Measurements from ENCODE around the gene C1QTNF8. TPM values are rescaled to one million over a fixed set of nuclear protein-coding genes. Genes with fewer than 3 reads are reported as not detected.

The C1QTNF8 gene
- total and polyA plus RNA-seq, 2 of the 13 experiments (the other 11 are each of a cell fraction or from before 2014, with no cell fraction given), result 0.09 TPM; not detected in 1

DNA sequence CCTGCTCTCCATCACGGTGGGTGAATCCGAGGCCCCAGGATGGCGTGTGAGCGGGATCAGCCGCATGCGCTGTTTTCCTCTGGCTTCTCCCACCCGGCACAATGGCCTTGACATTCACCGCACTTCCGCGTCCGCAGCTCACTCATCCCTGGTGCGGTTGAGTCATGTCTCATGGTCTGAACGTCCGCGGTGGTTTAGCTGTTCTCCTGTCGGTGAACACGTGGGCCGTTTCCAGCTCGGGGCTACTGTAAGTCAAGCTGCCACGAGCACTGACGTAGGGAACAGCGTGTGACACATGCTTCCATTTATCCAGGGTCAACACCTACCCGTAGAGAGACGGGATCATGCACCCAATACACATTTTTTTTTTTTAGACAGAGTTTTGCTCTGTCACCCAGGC lies 41.6 kb upstream of the C1QTNF8 start (continued):
- TF ChIP-seq, protein P1, sequence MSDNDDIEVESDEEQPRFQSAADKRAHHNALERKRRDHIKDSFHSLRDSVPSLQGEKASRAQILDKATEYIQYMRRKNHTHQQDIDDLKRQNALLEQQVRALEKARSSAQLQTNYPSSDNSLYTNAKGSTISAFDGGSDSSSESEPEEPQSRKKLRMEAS (IDR thresholded peaks at IDR 0.05), result peak; percentile 82; the same call in 1 of the 2 replicates
- TF ChIP-seq MIER3 (CRISPR knock-in tag; IDR thresholded peaks at IDR 0.05; ENCODE audit: borderline replicate concordance) (peak; percentile 55; the same call in 1 of the 2 replicates), STAT5B (CRISPR knock-in tag; IDR thresholded peaks at IDR 0.05) (no peak), ZNF329 (CRISPR knock-in tag; IDR thresholded peaks at IDR 0.05; ENCODE audit: low read depth) (no peak), ZNF713 (CRISPR knock-in tag; IDR thresholded peaks at IDR 0.05) (no peak), NR2F2 (IDR thresholded peaks at IDR 0.05; ENCODE audit: borderline replicate concordance, low read depth) (no peak), ZKSCAN5 (CRISPR knock-in tag; IDR thresholded peaks at IDR 0.05) (no peak), MYC (CRISPR knock-in tag; IDR thresholded peaks at IDR 0.05; ENCODE audit: borderline replicate concordance) (peak; percentile 62; the same call in 1 of the 2 replicates), GATAD1 (CRISPR knock-in tag; IDR thresholded peaks at IDR 0.05) (peak; percentile 50; the same call in 1 of the 2 replicates), IRX3 (CRISPR knock-in tag; IDR thresholded peaks at IDR 0.05; ENCODE audit: borderline replicate concordance, low read depth) (no peak), NFYB (CRISPR knock-in tag; IDR thresholded peaks at IDR 0.05) (no peak), RARA (CRISPR knock-in tag; IDR thresholded peaks at IDR 0.05) (peak; percentile 89), ATF1 (CRISPR knock-in tag; IDR thresholded peaks at IDR 0.05) (no peak), ARNTL (CRISPR knock-in tag; IDR thresholded peaks at IDR 0.05) (0 out of 2 replicates have a peak, but pooled peaks have one; percentile 45), NBN (conservative IDR thresholded peaks at IDR 0.05) (no peak), HMGA1 (CRISPR knock-in tag; conservative IDR thresholded peaks at IDR 0.05) (no peak)
- TF ChIP-seq, protein P2, sequence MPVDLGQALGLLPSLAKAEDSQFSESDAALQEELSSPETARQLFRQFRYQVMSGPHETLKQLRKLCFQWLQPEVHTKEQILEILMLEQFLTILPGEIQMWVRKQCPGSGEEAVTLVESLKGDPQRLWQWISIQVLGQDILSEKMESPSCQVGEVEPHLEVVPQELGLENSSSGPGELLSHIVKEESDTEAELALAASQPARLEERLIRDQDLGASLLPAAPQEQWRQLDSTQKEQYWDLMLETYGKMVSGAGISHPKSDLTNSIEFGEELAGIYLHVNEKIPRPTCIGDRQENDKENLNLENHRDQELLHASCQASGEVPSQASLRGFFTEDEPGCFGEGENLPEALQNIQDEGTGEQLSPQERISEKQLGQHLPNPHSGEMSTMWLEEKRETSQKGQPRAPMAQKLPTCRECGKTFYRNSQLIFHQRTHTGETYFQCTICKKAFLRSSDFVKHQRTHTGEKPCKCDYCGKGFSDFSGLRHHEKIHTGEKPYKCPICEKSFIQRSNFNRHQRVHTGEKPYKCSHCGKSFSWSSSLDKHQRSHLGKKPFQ (CRISPR knock-in tag; IDR thresholded peaks at IDR 0.05; ENCODE audit: insufficient replicate concordance), result peak; percentile 46
- TF ChIP-seq, protein P3, sequence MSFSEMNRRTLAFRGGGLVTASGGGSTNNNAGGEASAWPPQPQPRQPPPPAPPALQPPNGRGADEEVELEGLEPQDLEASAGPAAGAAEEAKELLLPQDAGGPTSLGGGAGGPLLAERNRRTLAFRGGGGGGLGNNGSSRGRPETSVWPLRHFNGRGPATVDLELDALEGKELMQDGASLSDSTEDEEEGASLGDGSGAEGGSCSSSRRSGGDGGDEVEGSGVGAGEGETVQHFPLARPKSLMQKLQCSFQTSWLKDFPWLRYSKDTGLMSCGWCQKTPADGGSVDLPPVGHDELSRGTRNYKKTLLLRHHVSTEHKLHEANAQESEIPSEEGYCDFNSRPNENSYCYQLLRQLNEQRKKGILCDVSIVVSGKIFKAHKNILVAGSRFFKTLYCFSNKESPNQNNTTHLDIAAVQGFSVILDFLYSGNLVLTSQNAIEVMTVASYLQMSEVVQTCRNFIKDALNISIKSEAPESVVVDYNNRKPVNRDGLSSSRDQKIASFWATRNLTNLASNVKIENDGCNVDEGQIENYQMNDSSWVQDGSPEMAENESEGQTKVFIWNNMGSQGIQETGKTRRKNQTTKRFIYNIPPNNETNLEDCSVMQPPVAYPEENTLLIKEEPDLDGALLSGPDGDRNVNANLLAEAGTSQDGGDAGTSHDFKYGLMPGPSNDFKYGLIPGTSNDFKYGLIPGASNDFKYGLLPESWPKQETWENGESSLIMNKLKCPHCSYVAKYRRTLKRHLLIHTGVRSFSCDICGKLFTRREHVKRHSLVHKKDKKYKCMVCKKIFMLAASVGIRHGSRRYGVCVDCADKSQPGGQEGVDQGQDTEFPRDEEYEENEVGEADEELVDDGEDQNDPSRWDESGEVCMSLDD (CRISPR knock-in tag; IDR thresholded peaks at IDR 0.05; ENCODE audit: borderline replicate concordance), result no peak
- TF ChIP-seq, protein P4, sequence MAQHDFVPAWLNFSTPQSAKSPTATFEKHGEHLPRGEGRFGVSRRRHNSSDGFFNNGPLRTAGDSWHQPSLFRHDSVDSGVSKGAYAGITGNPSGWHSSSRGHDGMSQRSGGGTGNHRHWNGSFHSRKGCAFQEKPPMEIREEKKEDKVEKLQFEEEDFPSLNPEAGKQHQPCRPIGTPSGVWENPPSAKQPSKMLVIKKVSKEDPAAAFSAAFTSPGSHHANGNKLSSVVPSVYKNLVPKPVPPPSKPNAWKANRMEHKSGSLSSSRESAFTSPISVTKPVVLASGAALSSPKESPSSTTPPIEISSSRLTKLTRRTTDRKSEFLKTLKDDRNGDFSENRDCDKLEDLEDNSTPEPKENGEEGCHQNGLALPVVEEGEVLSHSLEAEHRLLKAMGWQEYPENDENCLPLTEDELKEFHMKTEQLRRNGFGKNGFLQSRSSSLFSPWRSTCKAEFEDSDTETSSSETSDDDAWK (CRISPR knock-in tag; IDR thresholded peaks at IDR 0.05), result no peak
- TF ChIP-seq, protein P5, sequence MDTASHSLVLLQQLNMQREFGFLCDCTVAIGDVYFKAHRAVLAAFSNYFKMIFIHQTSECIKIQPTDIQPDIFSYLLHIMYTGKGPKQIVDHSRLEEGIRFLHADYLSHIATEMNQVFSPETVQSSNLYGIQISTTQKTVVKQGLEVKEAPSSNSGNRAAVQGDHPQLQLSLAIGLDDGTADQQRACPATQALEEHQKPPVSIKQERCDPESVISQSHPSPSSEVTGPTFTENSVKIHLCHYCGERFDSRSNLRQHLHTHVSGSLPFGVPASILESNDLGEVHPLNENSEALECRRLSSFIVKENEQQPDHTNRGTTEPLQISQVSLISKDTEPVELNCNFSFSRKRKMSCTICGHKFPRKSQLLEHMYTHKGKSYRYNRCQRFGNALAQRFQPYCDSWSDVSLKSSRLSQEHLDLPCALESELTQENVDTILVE (CRISPR knock-in tag; IDR thresholded peaks at IDR 0.05), result no peak
- TF ChIP-seq, protein P6, sequence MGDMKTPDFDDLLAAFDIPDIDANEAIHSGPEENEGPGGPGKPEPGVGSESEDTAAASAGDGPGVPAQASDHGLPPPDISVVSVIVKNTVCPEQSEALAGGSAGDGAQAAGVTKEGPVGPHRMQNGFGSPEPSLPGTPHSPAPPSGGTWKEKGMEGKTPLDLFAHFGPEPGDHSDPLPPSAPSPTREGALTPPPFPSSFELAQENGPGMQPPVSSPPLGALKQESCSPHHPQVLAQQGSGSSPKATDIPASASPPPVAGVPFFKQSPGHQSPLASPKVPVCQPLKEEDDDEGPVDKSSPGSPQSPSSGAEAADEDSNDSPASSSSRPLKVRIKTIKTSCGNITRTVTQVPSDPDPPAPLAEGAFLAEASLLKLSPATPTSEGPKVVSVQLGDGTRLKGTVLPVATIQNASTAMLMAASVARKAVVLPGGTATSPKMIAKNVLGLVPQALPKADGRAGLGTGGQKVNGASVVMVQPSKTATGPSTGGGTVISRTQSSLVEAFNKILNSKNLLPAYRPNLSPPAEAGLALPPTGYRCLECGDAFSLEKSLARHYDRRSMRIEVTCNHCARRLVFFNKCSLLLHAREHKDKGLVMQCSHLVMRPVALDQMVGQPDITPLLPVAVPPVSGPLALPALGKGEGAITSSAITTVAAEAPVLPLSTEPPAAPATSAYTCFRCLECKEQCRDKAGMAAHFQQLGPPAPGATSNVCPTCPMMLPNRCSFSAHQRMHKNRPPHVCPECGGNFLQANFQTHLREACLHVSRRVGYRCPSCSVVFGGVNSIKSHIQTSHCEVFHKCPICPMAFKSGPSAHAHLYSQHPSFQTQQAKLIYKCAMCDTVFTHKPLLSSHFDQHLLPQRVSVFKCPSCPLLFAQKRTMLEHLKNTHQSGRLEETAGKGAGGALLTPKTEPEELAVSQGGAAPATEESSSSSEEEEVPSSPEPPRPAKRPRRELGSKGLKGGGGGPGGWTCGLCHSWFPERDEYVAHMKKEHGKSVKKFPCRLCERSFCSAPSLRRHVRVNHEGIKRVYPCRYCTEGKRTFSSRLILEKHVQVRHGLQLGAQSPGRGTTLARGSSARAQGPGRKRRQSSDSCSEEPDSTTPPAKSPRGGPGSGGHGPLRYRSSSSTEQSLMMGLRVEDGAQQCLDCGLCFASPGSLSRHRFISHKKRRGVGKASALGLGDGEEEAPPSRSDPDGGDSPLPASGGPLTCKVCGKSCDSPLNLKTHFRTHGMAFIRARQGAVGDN (CRISPR knock-in tag; IDR thresholded peaks at IDR 0.05), result peak; percentile 77
